ES-I3 (cell line): ENCODE results near the gene ZNF630.
A peak's percentile ranks its signal among the peaks of the same experiment; 100 is the strongest.
"Not testable (repeated sequence)": the region's sequence is repeated elsewhere in the genome, so short reads cannot be mapped to it uniquely, and the experiment has no call there.

Source experiments
- H3K36me3 ChIP-seq: 2 replicates; pipeline ENCODE4 v1.6.1; 2013; ENCODE audit warnings: mild to moderate bottlenecking, low read length, control low read depth, moderate library complexity; ENCODE audit not compliant: insufficient read depth
- H3K4me1 ChIP-seq: 2 replicates; pipeline ENCODE4 v1.6.1; 2013; ENCODE audit warnings: mild to moderate bottlenecking, control low read depth, low read length; ENCODE audit not compliant: insufficient read depth
- H3K9ac ChIP-seq: 2 replicates; pipeline ENCODE4 v1.6.1; 2013; ENCODE audit warnings: low read depth, mild to moderate bottlenecking, low read length, moderate library complexity
- H3K9me3 ChIP-seq: 2 replicates; pipeline ENCODE4 v1.6.1; 2013; ENCODE audit warnings: mild to moderate bottlenecking, low read length, moderate library complexity; ENCODE audit not compliant: control insufficient read depth, insufficient read depth

Gene ZNF630

GRCh38 chrX:48071064-48071985 is at the start of gene ZNF630:
TSS of gene ZNF630 (minus strand) at chrX:48071640. CDS start at chrX:48066886, 4,754 bp downstream.
- H3K9ac ChIP-seq: peak within 1 kb of the TSS; percentile 80
- no peaks in the 10 kb centered on the region for H3K36me3 ChIP-seq
- no peaks in the 10 kb centered on the region for H3K4me1 ChIP-seq
- no peaks in the 10 kb centered on the region for H3K9me3 ChIP-seq

- Histone ChIP-seq H3K9ac (no peak overlapping the region), H3K4me1 (no peaks in the 10 kb centered on the region), H3K36me3 (no peaks in the 10 kb centered on the region), H3K9me3 (no peaks in the 10 kb centered on the region)
Observed at GRCh38 chrX:48107717-48108116, 36.3 kb upstream of the ZNF630 start.

GRCh38 chrX:48102874-48103374 is 31.5 kb upstream of the ZNF630 start:
- no peak overlapping the region for H3K9ac ChIP-seq
- H3K9me3 ChIP-seq: no peaks in the 10 kb centered on the region
- no peaks in the 10 kb centered on the region for H3K36me3 ChIP-seq
- no peaks in the 10 kb centered on the region for H3K4me1 ChIP-seq

GRCh38 chrX:48101443-48101842 is 30.0 kb upstream of the ZNF630 start:
- no peaks in the 10 kb centered on the region for H3K9me3 ChIP-seq
- H3K36me3 ChIP-seq: no peaks in the 10 kb centered on the region
- no peak overlapping the region for H3K9ac ChIP-seq
- H3K4me1 ChIP-seq: no peaks in the 10 kb centered on the region

- H3K9me3 ChIP-seq, H3K36me3 ChIP-seq: not testable (repeated sequence)
Observed at GRCh38 chrX:48092558-48092957, 21.1 kb upstream of the ZNF630 start.

GRCh38 chrX:48090123-48090522 is 18.7 kb upstream of the ZNF630 start:
- H3K9me3 ChIP-seq: no peaks in the 10 kb centered on the region
- no peaks in the 10 kb centered on the region for H3K4me1 ChIP-seq
- no peak overlapping the region for H3K9ac ChIP-seq
- H3K36me3 ChIP-seq: no peaks in the 10 kb centered on the region

More at GRCh38 chrX:48092558-48092957, 21.1 kb upstream of the ZNF630 start:
- H3K9ac ChIP-seq, H3K4me1 ChIP-seq: not testable (repeated sequence)

- H3K9ac ChIP-seq: no peak overlapping the region
- no peaks in the 10 kb centered on the region for H3K9me3 ChIP-seq
- H3K4me1 ChIP-seq: no peaks in the 10 kb centered on the region
- H3K36me3 ChIP-seq: no peaks in the 10 kb centered on the region
Observed at GRCh38 chrX:48086082-48086481, 14.6 kb upstream of the ZNF630 start.

- Histone ChIP-seq H3K36me3 (no peaks in the 10 kb centered on the region), H3K9me3 (no peaks in the 10 kb centered on the region), H3K9ac (no peak overlapping the region), H3K4me1 (no peaks in the 10 kb centered on the region)
Observed at GRCh38 chrX:48083706-48084105, 12.3 kb upstream of the ZNF630 start.

- Histone ChIP-seq H3K36me3 (no peaks in the 10 kb centered on the region), H3K9me3 (no peaks in the 10 kb centered on the region), H3K9ac (no peak overlapping the region), H3K4me1 (no peaks in the 10 kb centered on the region)
Observed at GRCh38 chrX:48083212-48083611, 11.8 kb upstream of the ZNF630 start.

GRCh38 chrX:48076343-48076742 is 4.9 kb upstream of the ZNF630 start:
- Histone ChIP-seq H3K9me3 (no peaks in the 10 kb centered on the region), H3K4me1 (no peaks in the 10 kb centered on the region), H3K36me3 (no peaks in the 10 kb centered on the region), H3K9ac (no peak overlapping the region)

GRCh38 chrX:48071986-48072605 is 656 bp upstream of the ZNF630 start:
- no peaks in the 10 kb centered on the region for H3K4me1 ChIP-seq

GRCh38 chrX:48068096-48068887 is 3.1 kb downstream of the ZNF630 start:
- Histone ChIP-seq H3K4me1 (no peaks in the 10 kb centered on the region), H3K36me3 (no peaks in the 10 kb centered on the region), H3K9me3 (peaks cover 3% of the 10 kb centered on the region; the same call in 1 of the 2 replicates), H3K9ac (no peak overlapping the region)

More at GRCh38 chrX:48071986-48072605, 656 bp upstream of the ZNF630 start:
- Histone ChIP-seq H3K36me3 (no peaks in the 10 kb centered on the region), H3K9ac (peak overlapping the region; percentile 80; the same call in 1 of the 2 replicates), H3K9me3 (no peaks in the 10 kb centered on the region)

GRCh38 chrX:48064261-48064660 is 7.2 kb downstream of the ZNF630 start:
- Histone ChIP-seq H3K4me1 (no peaks in the 10 kb centered on the region), H3K9ac (no peak overlapping the region), H3K9me3 (peaks cover 8% of the 10 kb centered on the region; the same call in 1 of the 2 replicates), H3K36me3 (no peaks in the 10 kb centered on the region)

GRCh38 chrX:48059296-48059639 is 12.2 kb downstream of the ZNF630 start:
- H3K9ac ChIP-seq: no peak overlapping the region
- H3K36me3 ChIP-seq: no peaks in the 10 kb centered on the region
- peaks cover 16% of the 10 kb centered on the region for H3K9me3 ChIP-seq
- H3K4me1 ChIP-seq: no peaks in the 10 kb centered on the region
